Liver (tissue), 9 donors: ENCODE measurements around the gene SELENOI. TPM values are rescaled to one million over a fixed set of nuclear protein-coding genes. Genes with fewer than 3 reads are reported as not detected.

ENCODE experiments used
- DNase-seq: peaks from one replicate; pipeline ENCODE4 v3.0.0-alpha.2; 2017; ENCODE audit warnings: low spot score
- H3K27ac ChIP-seq, 2 donors: one replicate each; pipeline ENCODE4 v1.7.0; 2013; ENCODE audit warnings: inconsistent platforms in 2 of 2, low read length in 2 of 2, control low read depth in 1 of 2, low read depth in 1 of 2, mild to moderate bottlenecking in 1 of 2
- H3K27me3 ChIP-seq, 4 donors: one replicate each; pipeline versions ENCODE4 v1.6.1 to v1.7.0; 2013; ENCODE audit warnings: low read length in 3 of 4, inconsistent platforms in 1 of 4, mild to moderate bottlenecking in 1 of 4, moderate library complexity in 1 of 4; ENCODE audit not compliant: control insufficient read depth in 4 of 4, insufficient read depth in 4 of 4
- H3K36me3 ChIP-seq, 4 donors: one replicate each; pipeline versions ENCODE4 v1.6.1 to v1.7.0; 2013; ENCODE audit warnings: low read length in 3 of 4, mild to moderate bottlenecking in 3 of 4, low read depth in 1 of 4, moderate library complexity in 1 of 4; ENCODE audit not compliant: control insufficient read depth in 4 of 4, insufficient read depth in 3 of 4
- H3K4me1 ChIP-seq, 4 donors: one replicate each; pipeline versions ENCODE4 v1.6.1 to v1.7.0; 2013; ENCODE audit warnings: low read length in 3 of 4, mild to moderate bottlenecking in 3 of 4, moderate library complexity in 1 of 4; ENCODE audit not compliant: control insufficient read depth in 4 of 4, insufficient read depth in 4 of 4
- H3K4me3 ChIP-seq, 3 donors: one replicate each; pipeline versions ENCODE4 v1.6.1 to v1.7.0; 2013; ENCODE audit warnings: low read length in 3 of 3, control low read depth in 1 of 3, low read depth in 1 of 3, mild to moderate bottlenecking in 1 of 3
- H3K9ac ChIP-seq, 2 donors: one replicate each; pipeline ENCODE4 v1.7.0; 2013; ENCODE audit warnings: low read length in 2 of 2, mild to moderate bottlenecking in 2 of 2, moderate library complexity in 2 of 2, control low read depth in 1 of 2, low read depth in 1 of 2
- H3K9me3 ChIP-seq, 4 donors: one replicate each; pipeline versions ENCODE4 v1.6.1 to v1.7.0; 2013; ENCODE audit warnings: low read length in 3 of 4; ENCODE audit not compliant: control insufficient read depth in 4 of 4
- CTCF ChIP-seq: fragments of 150-350 bp; IDR thresholded peaks from 2 replicates; pipeline ENCODE4 v1.5.1; 2017; ENCODE audit warnings: improper control_type of control experiment, low read depth, low read length; ENCODE audit not compliant: missing input control
- FOXA1 ChIP-seq: IDR thresholded peaks from 2 replicates; pipeline ENCODE4 v1.6.1; 2016; ENCODE audit warnings: antibody characterized with exemption
- FOXA2 ChIP-seq: IDR thresholded peaks from 2 replicates; pipeline ENCODE4 v1.6.1; 2016; ENCODE audit warnings: antibody characterized with exemption
- HNF4A ChIP-seq, 2 donors: conservative IDR thresholded peaks; 2 replicates each; pipeline ENCODE4 v1.6.1; 2016; ENCODE audit warnings: antibody characterized with exemption in 2 of 2, mild to moderate bottlenecking in 2 of 2
- HNF4G ChIP-seq: IDR thresholded peaks from 2 replicates; pipeline ENCODE4 v1.6.1; 2016; ENCODE audit warnings: antibody characterized with exemption
- JUND ChIP-seq, 2 donors: IDR thresholded peaks; 2 replicates each; pipeline ENCODE4 v1.6.1; 2016; ENCODE audit warnings: antibody characterized with exemption in 2 of 2
- MAX ChIP-seq: IDR thresholded peaks from 2 replicates; pipeline ENCODE4 v1.6.1; 2016; ENCODE audit warnings: antibody characterized with exemption
- NR2F2 ChIP-seq: IDR thresholded peaks from 2 replicates; pipeline ENCODE4 v1.6.1; 2016; ENCODE audit warnings: antibody characterized with exemption
- RAD21 ChIP-seq, 2 donors: IDR thresholded peaks; 2 replicates each; pipeline ENCODE4 v1.6.1; 2016; ENCODE audit warnings: antibody characterized with exemption in 2 of 2, mild to moderate bottlenecking in 2 of 2
- REST ChIP-seq: IDR thresholded peaks from 2 replicates; pipeline ENCODE4 v1.6.1; 2016; ENCODE audit warnings: antibody characterized with exemption, mild to moderate bottlenecking
- RXRA ChIP-seq, 2 donors: IDR thresholded peaks; 2 replicates each; pipeline ENCODE4 v1.6.1; 2017 to 2018; ENCODE audit warnings: antibody characterized with exemption in 2 of 2, mild to moderate bottlenecking in 1 of 2
- SP1 ChIP-seq: IDR thresholded peaks from 2 replicates; pipeline ENCODE4 v1.6.1; 2018; ENCODE audit warnings: antibody characterized with exemption, mild to moderate bottlenecking
- YY1 ChIP-seq: IDR thresholded peaks from 2 replicates; pipeline ENCODE4 v1.6.1; 2016; ENCODE audit warnings: antibody characterized with exemption, mild to moderate bottlenecking
- WGBS: extraction: QIAGEN DNeasy Blood & Tissue Kit; methylation state at CpG from one replicate; pipeline ENCODE4 v1.1.7; 2013; 5-methylcytosine and 5-hydroxymethylcytosine counted together
- polyA plus RNA-seq, 2 donors: library from polyadenylated mRNA; stranded (reverse) in 1 of 2; unstranded in 1 of 2; fragments of 200-250 nt in 1 of 2; fragments of >200 nt in 1 of 2; fragmentation: Nextera tagmentation in 1 of 2; extraction: Ambion mirVana in 1 of 2; gene quantifications; one replicate each; pipeline versions ENCODE4 v1.2.1 to v1.2.3, GENCODE V29; 2013 to 2015
- total RNA-seq, 2 donors: library from RNA; depleted of rRNA; stranded (reverse); fragments of >200 nt; gene quantifications; one replicate each; pipeline ENCODE4 v1.2.3, GENCODE V29; 2014
- donor health status: healthy.
- donor health status: healthy.
- donor health status: healthy.
- donor health status: healthy.
- donor health status: healthy.

The SELENOI gene
- total and polyA plus RNA-seq, 4 donors: 6.2 to 55.9 (median 17.5) TPM

GRCh38 chr2:26432363-26432762 lies 86.4 kb downstream of the SELENOI start:
- H3K9me3 ChIP-seq: no peaks in the 10 kb centered on the region
- no peak overlapping the region for H3K27ac ChIP-seq
- H3K27me3 ChIP-seq: peaks cover 0 to 4% (median 0%) of the 10 kb centered on the region in 4 donors
- no peaks in the 10 kb centered on the region for H3K36me3 ChIP-seq
- H3K4me1 ChIP-seq: no peaks in the 10 kb centered on the region
- no peak overlapping the region for H3K4me3 ChIP-seq
- TF ChIP-seq FOXA2: no peak
- no peak for TF ChIP-seq NR2F2
- TF ChIP-seq JUND (IDR thresholded peaks at IDR 0.05): no peak
- no peak for TF ChIP-seq REST
- TF ChIP-seq SP1: no peak
- TF ChIP-seq FOXA1: no peak
- TF ChIP-seq MAX: no peak
- TF ChIP-seq HNF4G: no peak
- no peak for DNase-seq
- H3K9ac ChIP-seq: no peak overlapping the region

- TF ChIP-seq NR2F2: no peak
- TF ChIP-seq RXRA (IDR thresholded peaks at IDR 0.05): no peak
- no peak for TF ChIP-seq CTCF
- TF ChIP-seq HNF4A (conservative IDR thresholded peaks at IDR 0.05): no peak
- TF ChIP-seq SP1: no peak
- TF ChIP-seq FOXA1: no peak
- TF ChIP-seq HNF4G: no peak
- TF ChIP-seq MAX: no peak
- TF ChIP-seq REST: no peak
- no peak for TF ChIP-seq JUND (IDR thresholded peaks at IDR 0.05)
- no peak for TF ChIP-seq FOXA2
- TF ChIP-seq YY1: no peak
- TF ChIP-seq RAD21 (IDR thresholded peaks at IDR 0.05): no peak
Measured at GRCh38 chr2:26432859-26433258, 86.9 kb downstream of the SELENOI start.

More at GRCh38 chr2:26432859-26433258, 86.9 kb downstream of the SELENOI start:
- no peaks in the 10 kb centered on the region for H3K4me1 ChIP-seq
- DNase-seq: no peak
- 38% methylated on average over 2 of the region's 2 CpGs for WGBS
- H3K4me3 ChIP-seq: no peak overlapping the region
- peaks cover 0 to 4% (median 0%) of the 10 kb centered on the region in 4 donors for H3K27me3 ChIP-seq
- H3K27ac ChIP-seq: no peak overlapping the region
- H3K9ac ChIP-seq: no peak overlapping the region
- H3K36me3 ChIP-seq: no peaks in the 10 kb centered on the region
- H3K9me3 ChIP-seq: no peaks in the 10 kb centered on the region
